ENCODE measurements around the gene COL28A1.

COL28A1 gene

DNA sequence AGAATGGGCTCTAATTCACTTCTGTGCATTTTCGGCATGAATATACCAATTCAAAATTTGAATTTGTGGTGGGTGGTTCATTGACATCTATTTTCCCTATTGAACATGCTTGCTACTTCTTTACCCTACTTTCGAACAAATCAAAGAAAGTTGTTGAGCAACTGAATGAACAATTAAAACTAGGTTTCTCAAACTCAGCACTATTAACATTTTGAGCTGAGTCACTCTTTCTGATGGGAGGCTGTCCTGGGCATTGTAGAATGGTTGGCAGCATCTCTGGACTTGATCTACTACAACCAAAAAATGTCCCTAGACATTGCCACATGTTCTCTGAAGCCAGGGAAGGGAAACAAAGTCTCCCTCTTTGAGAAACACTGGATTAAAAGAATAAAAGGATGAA, 116.7 kb downstream of the COL28A1 start:
- Histone ChIP-seq H3K27ac (ENCODE audit: low read depth, low read length) (no peak overlapping the region), H4K20me1 (ENCODE audit: low read depth, low read length) (no peaks in the 10 kb centered on the region), H3K9me3 (ENCODE audit: insufficient read depth, low read length) (no peaks in the 10 kb centered on the region)

DNA sequence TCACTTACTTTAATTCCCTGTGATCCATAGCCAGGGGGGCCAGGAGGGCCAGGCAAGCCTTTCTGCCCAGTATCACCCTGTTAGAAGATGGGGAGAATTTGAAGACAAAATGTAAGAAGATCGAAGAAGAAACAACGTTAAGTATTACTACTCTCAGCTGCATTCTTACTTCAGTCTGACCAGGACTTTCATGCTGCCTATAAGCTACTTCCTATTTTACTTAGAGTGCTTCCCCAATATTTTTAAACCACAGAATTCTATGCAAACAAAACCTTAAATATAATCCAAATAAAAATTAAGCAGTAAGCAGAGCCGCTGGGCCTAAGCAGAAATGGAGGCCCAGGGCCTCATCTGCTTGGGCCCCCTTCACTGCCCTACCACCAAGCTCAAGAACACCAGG, 117.8 kb downstream of the COL28A1 start:
- Histone ChIP-seq H3K27ac (ENCODE audit: low read depth, low read length) (no peak overlapping the region), H3K4me2 (ENCODE audit: low read depth, low read length, poor library complexity, severe bottlenecking) (no peak overlapping the region), H3F3A (ENCODE audit: insufficient read depth) (no peaks in the 10 kb centered on the region), H3K27me3 (ENCODE audit: low read length) (no peaks in the 10 kb centered on the region), H4K20me1 (ENCODE audit: low read depth, low read length) (no peaks in the 10 kb centered on the region), H3K4me3 (ENCODE audit: insufficient read depth, low read length, poor library complexity, severe bottlenecking) (no peak overlapping the region), H3K36me3 (ENCODE audit: low read length) (no peaks in the 10 kb centered on the region), H3K79me2 (ENCODE audit: insufficient read depth, low read length) (no peaks in the 10 kb centered on the region), H2AFZ (ENCODE audit: low read depth, low read length, severe bottlenecking) (no peak overlapping the region), H3K9me3 (ENCODE audit: insufficient read depth, low read length) (no peaks in the 10 kb centered on the region), H3K9ac (ENCODE audit: low read length) (no peak overlapping the region), H3K9me2 (replicated peaks; ENCODE audit: insufficient read depth, low read length) (no peaks in the 10 kb centered on the region)
- no peak for TF ChIP-seq EZH2phosphoT487 (conservative IDR thresholded peaks at IDR 0.05; ENCODE audit: low read length)
- TF ChIP-seq, protein P1, sequence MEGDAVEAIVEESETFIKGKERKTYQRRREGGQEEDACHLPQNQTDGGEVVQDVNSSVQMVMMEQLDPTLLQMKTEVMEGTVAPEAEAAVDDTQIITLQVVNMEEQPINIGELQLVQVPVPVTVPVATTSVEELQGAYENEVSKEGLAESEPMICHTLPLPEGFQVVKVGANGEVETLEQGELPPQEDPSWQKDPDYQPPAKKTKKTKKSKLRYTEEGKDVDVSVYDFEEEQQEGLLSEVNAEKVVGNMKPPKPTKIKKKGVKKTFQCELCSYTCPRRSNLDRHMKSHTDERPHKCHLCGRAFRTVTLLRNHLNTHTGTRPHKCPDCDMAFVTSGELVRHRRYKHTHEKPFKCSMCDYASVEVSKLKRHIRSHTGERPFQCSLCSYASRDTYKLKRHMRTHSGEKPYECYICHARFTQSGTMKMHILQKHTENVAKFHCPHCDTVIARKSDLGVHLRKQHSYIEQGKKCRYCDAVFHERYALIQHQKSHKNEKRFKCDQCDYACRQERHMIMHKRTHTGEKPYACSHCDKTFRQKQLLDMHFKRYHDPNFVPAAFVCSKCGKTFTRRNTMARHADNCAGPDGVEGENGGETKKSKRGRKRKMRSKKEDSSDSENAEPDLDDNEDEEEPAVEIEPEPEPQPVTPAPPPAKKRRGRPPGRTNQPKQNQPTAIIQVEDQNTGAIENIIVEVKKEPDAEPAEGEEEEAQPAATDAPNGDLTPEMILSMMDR (IDR thresholded peaks at IDR 0.05; ENCODE audit: insufficient read depth, low read length, poor library complexity, severe bottlenecking): no peak

More for the DNA sequence above, 116.7 kb downstream of the COL28A1 start:
- TF ChIP-seq, protein P1 (IDR thresholded peaks at IDR 0.05; ENCODE audit: insufficient read depth, low read length, poor library complexity, severe bottlenecking): no peak
- no peak for TF ChIP-seq EZH2phosphoT487 (conservative IDR thresholded peaks at IDR 0.05; ENCODE audit: low read length)
- H3K9ac ChIP-seq (ENCODE audit: low read length): no peak overlapping the region
- H3F3A ChIP-seq (ENCODE audit: insufficient read depth): no peaks in the 10 kb centered on the region
- no peaks in the 10 kb centered on the region for H3K36me3 ChIP-seq (ENCODE audit: low read length)
- H3K9me2 ChIP-seq (replicated peaks; ENCODE audit: insufficient read depth, low read length): no peaks in the 10 kb centered on the region
- H3K27me3 ChIP-seq (ENCODE audit: low read length): no peaks in the 10 kb centered on the region
- no peak overlapping the region for H2AFZ ChIP-seq (ENCODE audit: low read depth, low read length, severe bottlenecking)
- H3K4me2 ChIP-seq (ENCODE audit: low read depth, low read length, poor library complexity, severe bottlenecking): no peak overlapping the region
- H3K79me2 ChIP-seq (ENCODE audit: insufficient read depth, low read length): no peaks in the 10 kb centered on the region
- no peak overlapping the region for H3K4me3 ChIP-seq (ENCODE audit: insufficient read depth, low read length, poor library complexity, severe bottlenecking)

DNA sequence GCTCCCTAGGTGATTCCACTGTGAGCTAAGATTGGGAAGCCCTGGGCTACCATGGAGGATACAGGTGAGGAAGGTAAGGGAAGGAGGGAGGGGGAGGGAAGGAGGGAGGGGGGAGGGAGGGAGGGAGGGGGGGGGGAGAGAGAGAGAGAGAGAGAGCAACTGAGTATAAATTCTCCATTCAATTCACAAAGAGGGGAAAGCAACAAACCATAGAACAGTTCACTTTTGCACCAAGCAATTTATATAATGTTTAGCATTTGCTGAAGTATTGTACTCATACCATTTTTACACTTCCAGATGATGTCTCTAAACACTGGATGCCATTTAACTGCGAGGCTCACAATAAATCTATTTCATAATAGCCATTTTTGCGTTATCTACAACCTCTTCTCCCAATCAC, 118.3 kb downstream of the COL28A1 start:
- no peak for TF ChIP-seq EZH2phosphoT487 (conservative IDR thresholded peaks at IDR 0.05; ENCODE audit: low read length)
- TF ChIP-seq, protein P1 (IDR thresholded peaks at IDR 0.05; ENCODE audit: insufficient read depth, low read length, poor library complexity, severe bottlenecking): no peak

More for the DNA sequence above, 118.3 kb downstream of the COL28A1 start:
- Histone ChIP-seq H4K20me1 (ENCODE audit: low read depth, low read length) (no peaks in the 10 kb centered on the region), H3F3A (ENCODE audit: insufficient read depth) (no peaks in the 10 kb centered on the region), H3K4me3 (ENCODE audit: insufficient read depth, low read length, poor library complexity, severe bottlenecking) (no peak overlapping the region), H3K27ac (ENCODE audit: low read depth, low read length) (no peak overlapping the region), H2AFZ (ENCODE audit: low read depth, low read length, severe bottlenecking) (no peak overlapping the region), H3K9ac (ENCODE audit: low read length) (no peak overlapping the region), H3K79me2 (ENCODE audit: insufficient read depth, low read length) (no peaks in the 10 kb centered on the region), H3K9me2 (replicated peaks; ENCODE audit: insufficient read depth, low read length) (no peaks in the 10 kb centered on the region), H3K9me3 (ENCODE audit: insufficient read depth, low read length) (no peaks in the 10 kb centered on the region), H3K4me2 (ENCODE audit: low read depth, low read length, poor library complexity, severe bottlenecking) (no peak overlapping the region), H3K27me3 (ENCODE audit: low read length) (no peaks in the 10 kb centered on the region), H3K36me3 (ENCODE audit: low read length) (no peaks in the 10 kb centered on the region)

Measured in SU-DHL-6 (cell line).